ENCODE measurements around the gene SSX2IP. TPM values are rescaled to one million over a fixed set of nuclear protein-coding genes. Genes with fewer than 3 reads are reported as not detected.
"Not testable (repeated sequence)": the region's sequence is repeated elsewhere in the genome, so short reads cannot be mapped to it uniquely, and the experiment has no call there.

The SSX2IP gene
- polyA plus RNA-seq, 1 experiment = 6.5 TPM

GRCh38 chr1:84598418-84598817 lies 91.8 kb downstream of the SSX2IP start:
- POLR2A ChIA-PET = no interaction called here
- Histone ChIP-seq H3K36me3 (ENCODE audit: control insufficient read depth, insufficient read depth, low read length) (no peaks in the 10 kb centered on the region), H3K4me3 (ENCODE audit: low read depth, low read length) (no peak overlapping the region), H3K27me3 (ENCODE audit: control insufficient read depth, insufficient read depth, low read length) (no peaks in the 10 kb centered on the region)
- CTCF ChIA-PET = interaction anchor here (1.8 to 8.9 kb wide), 2 partner anchors 94 to 157 kb away, joined by 4 to 128 read pairs; no protein-coding TSS in a partner anchor
- DNase-seq (ENCODE audit: low read depth) = no peak
- TF ChIP-seq, protein P1, sequence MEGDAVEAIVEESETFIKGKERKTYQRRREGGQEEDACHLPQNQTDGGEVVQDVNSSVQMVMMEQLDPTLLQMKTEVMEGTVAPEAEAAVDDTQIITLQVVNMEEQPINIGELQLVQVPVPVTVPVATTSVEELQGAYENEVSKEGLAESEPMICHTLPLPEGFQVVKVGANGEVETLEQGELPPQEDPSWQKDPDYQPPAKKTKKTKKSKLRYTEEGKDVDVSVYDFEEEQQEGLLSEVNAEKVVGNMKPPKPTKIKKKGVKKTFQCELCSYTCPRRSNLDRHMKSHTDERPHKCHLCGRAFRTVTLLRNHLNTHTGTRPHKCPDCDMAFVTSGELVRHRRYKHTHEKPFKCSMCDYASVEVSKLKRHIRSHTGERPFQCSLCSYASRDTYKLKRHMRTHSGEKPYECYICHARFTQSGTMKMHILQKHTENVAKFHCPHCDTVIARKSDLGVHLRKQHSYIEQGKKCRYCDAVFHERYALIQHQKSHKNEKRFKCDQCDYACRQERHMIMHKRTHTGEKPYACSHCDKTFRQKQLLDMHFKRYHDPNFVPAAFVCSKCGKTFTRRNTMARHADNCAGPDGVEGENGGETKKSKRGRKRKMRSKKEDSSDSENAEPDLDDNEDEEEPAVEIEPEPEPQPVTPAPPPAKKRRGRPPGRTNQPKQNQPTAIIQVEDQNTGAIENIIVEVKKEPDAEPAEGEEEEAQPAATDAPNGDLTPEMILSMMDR (IDR thresholded peaks at IDR 0.05; ENCODE audit: insufficient read depth, low read depth, low read length) = no peak

- no peak for DNase-seq (ENCODE audit: low read depth)
- CTCF ChIA-PET = interaction anchor here (1.5 kb wide), 1 partner anchor 11 kb away, joined by 3 read pairs; no protein-coding TSS in a partner anchor
- Histone ChIP-seq H3K27me3 (ENCODE audit: control insufficient read depth, insufficient read depth, low read length) (no peaks in the 10 kb centered on the region), H3K36me3 (ENCODE audit: control insufficient read depth, insufficient read depth, low read length) (no peaks in the 10 kb centered on the region), H3K4me3 (ENCODE audit: low read depth, low read length) (no peak overlapping the region)
- POLR2A ChIA-PET = no interaction called here
- TF ChIP-seq, protein P1 (IDR thresholded peaks at IDR 0.05; ENCODE audit: insufficient read depth, low read depth, low read length) = no peak
Observed at GRCh38 chr1:84597011-84597410, 93.2 kb downstream of the SSX2IP start.

- DNase-seq (ENCODE audit: low read depth); POLR2A ChIA-PET; H3K36me3 ChIP-seq (ENCODE audit: control insufficient read depth, insufficient read depth, low read length); H3K4me3 ChIP-seq (ENCODE audit: low read depth, low read length); H3K27me3 ChIP-seq (ENCODE audit: control insufficient read depth, insufficient read depth, low read length): not testable (repeated sequence)
- CTCF ChIA-PET = interaction anchor here (0.6 to 1.6 kb wide), 3 partner anchors 10 to 245 kb away, joined by 3 to 4 read pairs (median 3); no protein-coding TSS in a partner anchor
Observed at GRCh38 chr1:84594959-84595358, 95.3 kb downstream of the SSX2IP start.

Other genes with a start within 250 kb of the SSX2IP start
- gene RPF1, start 211.2 kb downstream of the SSX2IP start, polyA plus RNA-seq (2011; rRNA removed) = 17.1 and 31.1 TPM in 2 replicates
- gene SPATA1, start 184.1 kb downstream of the SSX2IP start, polyA plus RNA-seq (2011; rRNA removed) = 0.32 and 0.69 TPM in 2 replicates
- gene GNG5, start 183.9 kb downstream of the SSX2IP start, polyA plus RNA-seq (2011; rRNA removed) = 60.4 and 92.3 TPM in 2 replicates
- gene CTBS, start 116.0 kb downstream of the SSX2IP start, polyA plus RNA-seq (2011; rRNA removed) = 14.4 and 25.3 TPM in 2 replicates
- 0.05 TPM in 1 of 2 replicates, not detected in the other for gene LPAR3, start 202.7 kb upstream of the SSX2IP start, polyA plus RNA-seq (2011; rRNA removed)

Data from BJ (cell line).